Lower leg skin (tissue), 3 donors: Measurements from ENCODE around the gene MSH6.

Experiments used
- CTCF ChIP-seq, 3 donors: fragments of 450-650 bp; IDR thresholded peaks; one replicate each; pipeline ENCODE4 v1.5.1; 2016; ENCODE audit warnings: antibody characterized with exemption in 3 of 3, mild to moderate bottlenecking in 3 of 3, moderate library complexity in 2 of 3
- POLR2A ChIP-seq, 2 donors: fragments of 450-650 bp; IDR thresholded peaks; one replicate each; pipeline ENCODE4 v1.6.1; 2016 to 2017; ENCODE audit warnings: antibody characterized with exemption in 2 of 2, mild to moderate bottlenecking in 1 of 2, moderate library complexity in 1 of 2

GRCh38 chr2:47735136-47735869 is 47.6 kb upstream of the MSH6 start:
- no peak for TF ChIP-seq CTCF (IDR thresholded peaks at IDR 0.05)
- TF ChIP-seq POLR2A (IDR thresholded peaks at IDR 0.05) = no peak
